Stomach (tissue), 9 donors: Measurements from ENCODE around the gene CRYM. TPM values are rescaled to one million over a fixed set of nuclear protein-coding genes. Genes with fewer than 3 reads are reported as not detected.

Experiments
- DNase-seq, 2 donors: peaks; one replicate each; pipeline versions ENCODE4 v3.0.0 to v3.0.0-alpha.2; 2013 to 2019
- H3K27ac ChIP-seq, 5 donors: fragments of 200-600 bp in 4 of 5; sonication (generic) in 4 of 5; one replicate each; pipeline ENCODE4 v1.5.1; 2013 to 2019; ENCODE audit warnings: mild to moderate bottlenecking in 1 of 5, moderate library complexity in 1 of 5
- H3K27me3 ChIP-seq, 3 donors: fragments of 200-600 bp; sonication (generic); one replicate each; pipeline ENCODE4 v1.5.1; 2017 to 2019; ENCODE audit warnings: mixed run types in 1 of 3
- H3K36me3 ChIP-seq, 4 donors: fragments of 200-600 bp; sonication (generic); 1 replicate in 3 of 4; 2 replicates in 1 of 4; pipeline ENCODE4 v1.5.1; 2016 to 2019
- H3K4me1 ChIP-seq, 4 donors: fragments of 200-600 bp; sonication (generic); one replicate each; pipeline ENCODE4 v1.5.1; 2016 to 2019
- H3K4me3 ChIP-seq, 4 donors: fragments of 200-600 bp; sonication (generic) in 3 of 4; one replicate each; pipeline ENCODE4 v1.5.1; 2016 to 2019; ENCODE audit warnings: mild to moderate bottlenecking in 1 of 4
- H3K9me3 ChIP-seq, 4 donors: fragments of 200-600 bp; sonication (generic); one replicate each; pipeline ENCODE4 v1.5.1; 2016 to 2019
- EP300 ChIP-seq: sonication (generic); formaldehyde crosslinking; IDR thresholded peaks from one replicate; pipeline ENCODE4 v1.6.1; 2017; ENCODE audit warnings: antibody characterized with exemption
- POLR2A ChIP-seq, 4 donors: fragments of 450-650 bp; IDR thresholded peaks; one replicate each; pipeline ENCODE4 v1.6.1; 2016; ENCODE audit warnings: antibody characterized with exemption in 4 of 4, control low read depth in 2 of 4, mild to moderate bottlenecking in 1 of 4, moderate library complexity in 1 of 4
- POLR2AphosphoS5 ChIP-seq, 3 donors: sonication (generic); formaldehyde crosslinking; IDR thresholded peaks; one replicate each; pipeline ENCODE4 v1.6.1; 2016; ENCODE audit warnings: antibody characterized with exemption in 3 of 3
- WGBS, 5 donors: extraction: QIAGEN DNeasy Blood & Tissue Kit in 3 of 5; methylation state at CpG; one replicate each; pipeline versions ENCODE4 v1.1.5 to v1.1.7; 2013 to 2018; 5-methylcytosine and 5-hydroxymethylcytosine counted together
- intact Hi-C: fragments of 100-400 bp; cut with DNase I; formaldehyde crosslinking; loops from one replicate; pipeline ENCODE4 v1.15.1; 2023; ENCODE audit warnings: low total_unique reads
- polyA plus RNA-seq, 3 donors: library from polyadenylated mRNA; stranded (reverse); fragments of 200-250 nt; gene quantifications; one replicate each; pipeline ENCODE4 v1.2.3, GENCODE V29; 2013
- total RNA-seq, 5 donors: library from RNA; depleted of rRNA; stranded (reverse); fragments of >200 nt; gene quantifications; one replicate each; pipeline versions ENCODE4 v1.1.0 to v1.2.3, GENCODE V29; 2014 to 2016
- TF ChIP-seq, protein P1 (sequence below), 7 experiments: fragments of 450-650 bp in 4 of 7; fragments of 200-600 bp in 3 of 7; sonication (generic) in 3 of 7; IDR thresholded peaks; one replicate each; pipeline ENCODE4 v1.5.1; 2016 to 2019; ENCODE audit warnings: antibody characterized with exemption in 7 of 7, control low read depth in 2 of 7, mild to moderate bottlenecking in 1 of 7
- donor health status: healthy with polysubstance abuse.
- donor health status: Bipolar disorder and iron deficiency.
- donor health status: healthy.

CRYM gene
- total and polyA plus RNA-seq, 8 donors, result 0.75 to 4.0 (median 3.3) TPM; not detected in 3

DNA sequence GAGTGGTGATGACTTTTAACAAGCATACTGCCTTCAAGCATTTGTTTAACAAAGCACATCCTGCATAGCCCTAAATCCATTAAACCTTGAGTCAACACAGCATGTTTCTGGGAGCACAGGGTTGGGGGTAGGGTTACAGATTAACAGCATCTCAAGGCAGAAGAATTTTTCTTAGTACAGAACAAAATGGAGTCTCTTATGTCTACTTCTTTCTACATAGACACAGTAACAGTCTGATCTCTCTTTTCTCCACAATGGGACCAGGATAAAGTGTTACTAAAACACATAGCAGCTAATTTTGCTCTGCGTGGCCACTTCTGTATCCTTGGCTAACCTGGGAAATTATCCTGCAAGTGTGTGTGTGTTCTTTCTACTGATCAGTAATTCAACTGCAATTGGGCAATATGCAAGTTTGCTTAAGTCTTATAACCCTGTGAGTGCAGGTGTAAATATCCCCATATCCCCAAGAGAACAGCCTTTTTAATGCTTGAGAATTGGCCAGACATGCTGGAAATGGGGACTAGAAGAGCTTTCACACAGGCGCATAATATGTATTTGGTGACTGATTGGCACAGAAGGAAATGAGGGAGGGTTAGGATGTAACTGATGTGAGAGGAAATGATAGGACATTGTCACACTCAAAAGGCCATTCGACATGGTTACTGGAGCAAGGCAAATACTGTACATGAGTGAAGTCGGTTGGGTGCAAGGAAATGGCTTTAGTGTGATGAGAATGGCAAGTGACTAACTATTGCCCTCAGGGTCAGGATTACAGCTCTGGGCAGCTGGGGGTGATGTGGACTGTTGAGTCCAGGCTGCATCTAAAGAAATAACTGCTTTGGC is 55.4 kb downstream of the CRYM start:
- intact Hi-C loops, result no loop called here
- Histone ChIP-seq H3K4me1 (no peaks in the 10 kb centered on the region), H3K9me3 (no peaks in the 10 kb centered on the region), H3K27me3 (peaks cover 0 to 17% (median 0%) of the 10 kb centered on the region in 3 donors), H3K4me3 (no peak overlapping the region), H3K27ac (no peak overlapping the region), H3K36me3 (no peaks in the 10 kb centered on the region)
- 72 to 82% (median 78%) methylated on average over 4 of the region's 4 CpGs for WGBS, 5 donors
- TF ChIP-seq, protein P1, sequence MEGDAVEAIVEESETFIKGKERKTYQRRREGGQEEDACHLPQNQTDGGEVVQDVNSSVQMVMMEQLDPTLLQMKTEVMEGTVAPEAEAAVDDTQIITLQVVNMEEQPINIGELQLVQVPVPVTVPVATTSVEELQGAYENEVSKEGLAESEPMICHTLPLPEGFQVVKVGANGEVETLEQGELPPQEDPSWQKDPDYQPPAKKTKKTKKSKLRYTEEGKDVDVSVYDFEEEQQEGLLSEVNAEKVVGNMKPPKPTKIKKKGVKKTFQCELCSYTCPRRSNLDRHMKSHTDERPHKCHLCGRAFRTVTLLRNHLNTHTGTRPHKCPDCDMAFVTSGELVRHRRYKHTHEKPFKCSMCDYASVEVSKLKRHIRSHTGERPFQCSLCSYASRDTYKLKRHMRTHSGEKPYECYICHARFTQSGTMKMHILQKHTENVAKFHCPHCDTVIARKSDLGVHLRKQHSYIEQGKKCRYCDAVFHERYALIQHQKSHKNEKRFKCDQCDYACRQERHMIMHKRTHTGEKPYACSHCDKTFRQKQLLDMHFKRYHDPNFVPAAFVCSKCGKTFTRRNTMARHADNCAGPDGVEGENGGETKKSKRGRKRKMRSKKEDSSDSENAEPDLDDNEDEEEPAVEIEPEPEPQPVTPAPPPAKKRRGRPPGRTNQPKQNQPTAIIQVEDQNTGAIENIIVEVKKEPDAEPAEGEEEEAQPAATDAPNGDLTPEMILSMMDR (IDR thresholded peaks at IDR 0.05), result no peak
- no peak for TF ChIP-seq POLR2AphosphoS5 (IDR thresholded peaks at IDR 0.05)
- no peak for TF ChIP-seq EP300
- TF ChIP-seq POLR2A (IDR thresholded peaks at IDR 0.05), result no peak
- DNase-seq, result no peak

DNA sequence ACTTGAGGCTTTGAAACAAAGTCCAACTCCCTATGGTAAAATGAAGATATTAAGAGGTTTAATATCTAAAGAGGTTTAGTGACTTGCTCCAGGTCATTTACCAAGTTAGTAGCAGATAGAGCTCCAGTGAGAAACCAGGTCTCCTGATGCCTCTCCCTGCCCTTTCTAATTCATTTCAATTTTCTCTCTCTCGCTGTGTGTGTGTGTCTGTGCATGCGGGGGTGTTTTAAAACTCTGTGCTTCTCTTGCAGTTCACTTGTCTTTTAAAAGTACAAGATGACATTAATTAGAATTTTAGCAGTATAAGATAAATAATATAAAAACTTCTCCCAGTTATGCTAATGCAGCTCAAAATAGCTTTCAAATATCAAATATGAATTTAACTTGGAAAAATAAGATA is 58.5 kb downstream of the CRYM start:
- Histone ChIP-seq H3K9me3 (no peaks in the 10 kb centered on the region), H3K4me1 (no peaks in the 10 kb centered on the region), H3K27ac (no peak overlapping the region), H3K4me3 (no peak overlapping the region), H3K27me3 (peaks cover 0 to 27% (median 0%) of the 10 kb centered on the region in 3 donors), H3K36me3 (no peaks in the 10 kb centered on the region)
- WGBS, 5 donors, result 90 to 99% (median 94%) methylated on average over 2 of the region's 2 CpGs
- no peak for DNase-seq
- intact Hi-C loops, result no loop called here
- TF ChIP-seq EP300, result no peak
- TF ChIP-seq POLR2AphosphoS5 (IDR thresholded peaks at IDR 0.05), result no peak
- TF ChIP-seq, protein P1 (IDR thresholded peaks at IDR 0.05), result no peak
- no peak for TF ChIP-seq POLR2A (IDR thresholded peaks at IDR 0.05)

DNA sequence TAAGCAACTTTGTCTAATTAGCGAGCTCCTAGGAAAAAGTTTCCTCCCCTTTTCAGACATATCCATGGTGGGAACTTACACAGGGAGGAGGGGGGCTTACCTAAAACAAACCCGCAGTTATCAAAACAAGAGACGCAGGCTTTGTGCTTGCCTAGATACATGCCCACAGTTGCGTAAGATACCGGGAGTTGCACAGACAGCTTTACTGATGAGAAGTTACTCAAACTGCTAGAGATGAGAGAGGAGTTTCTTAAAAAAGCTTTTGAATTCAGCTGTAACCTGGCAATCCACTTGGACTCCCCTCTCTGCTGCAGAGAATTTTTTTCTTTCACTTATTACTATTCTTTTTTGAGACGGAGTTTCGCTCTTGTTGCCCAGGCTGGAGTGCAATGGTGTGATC is 59.9 kb downstream of the CRYM start:
- TF ChIP-seq POLR2AphosphoS5 (IDR thresholded peaks at IDR 0.05), result no peak
- TF ChIP-seq, protein P1 (IDR thresholded peaks at IDR 0.05), result no peak
- TF ChIP-seq EP300, result no peak
- intact Hi-C loops, result no loop called here
- H3K27ac ChIP-seq, result no peak overlapping the region
- peaks cover 0 to 31% (median 0%) of the 10 kb centered on the region in 3 donors for H3K27me3 ChIP-seq
- no peaks in the 10 kb centered on the region for H3K4me1 ChIP-seq
- 45 to 60% (median 50%) methylated on average over 7 of the region's 7 CpGs for WGBS, 5 donors
- H3K4me3 ChIP-seq, result no peak overlapping the region
- no peaks in the 10 kb centered on the region for H3K9me3 ChIP-seq
- DNase-seq, result no peak
- H3K36me3 ChIP-seq, result no peaks in the 10 kb centered on the region

DNA sequence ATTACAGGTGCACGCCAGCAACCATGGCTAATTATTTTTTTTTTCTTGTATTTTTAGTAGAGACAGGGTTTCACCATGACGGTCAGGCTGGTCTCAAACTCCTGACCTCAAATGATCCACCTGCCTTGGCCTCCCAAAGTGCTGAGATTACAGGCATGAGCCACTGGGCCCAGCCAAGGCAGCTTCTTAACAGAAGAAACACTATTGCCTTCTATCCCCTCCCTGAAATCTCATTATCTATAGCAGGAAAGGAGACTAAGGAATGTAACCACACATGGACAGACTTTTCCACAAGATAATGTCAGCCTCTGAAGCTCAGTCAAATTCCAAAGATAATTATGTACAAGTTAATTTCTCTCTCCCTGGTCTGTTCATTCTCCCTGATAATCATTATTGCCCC is 61.0 kb downstream of the CRYM start:
- intact Hi-C loops, result no loop called here
- Histone ChIP-seq H3K4me3 (no peak overlapping the region), H3K36me3 (no peaks in the 10 kb centered on the region), H3K27me3 (peaks cover 0 to 38% (median 0%) of the 10 kb centered on the region in 3 donors), H3K27ac (no peak overlapping the region), H3K9me3 (no peaks in the 10 kb centered on the region), H3K4me1 (no peaks in the 10 kb centered on the region)
- 82 to 93% (median 84%) methylated on average over 2 of the region's 2 CpGs for WGBS, 5 donors
- TF ChIP-seq, protein P1 (IDR thresholded peaks at IDR 0.05), result no peak
- no peak for DNase-seq
